ENCODE results near the gene OTUD7B.

DNA sequence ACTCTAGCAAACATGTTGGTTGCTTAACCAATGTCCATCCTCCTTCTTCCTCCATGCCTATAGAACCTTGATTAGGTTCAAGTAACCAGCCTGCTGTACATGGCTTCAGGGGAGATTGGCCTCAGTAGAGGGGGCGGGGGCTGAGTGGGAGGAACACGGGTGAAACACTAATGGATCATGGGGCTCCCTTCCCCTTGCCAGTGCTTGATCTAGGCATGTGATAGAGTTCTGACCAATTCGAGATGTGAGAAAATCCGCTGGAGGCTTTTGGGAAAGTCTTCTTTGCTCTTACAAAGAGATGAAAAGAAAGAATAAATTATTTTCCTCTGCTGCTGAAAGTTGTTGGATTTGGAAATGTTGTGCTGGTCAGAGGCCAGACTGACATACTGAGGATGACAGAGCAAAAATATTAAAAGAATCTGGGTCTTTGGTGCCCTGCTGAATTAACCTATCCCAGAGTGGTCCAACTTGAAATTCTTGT, 5.2 kb upstream of the OTUD7B start:
- TF ChIP-seq, protein P1, sequence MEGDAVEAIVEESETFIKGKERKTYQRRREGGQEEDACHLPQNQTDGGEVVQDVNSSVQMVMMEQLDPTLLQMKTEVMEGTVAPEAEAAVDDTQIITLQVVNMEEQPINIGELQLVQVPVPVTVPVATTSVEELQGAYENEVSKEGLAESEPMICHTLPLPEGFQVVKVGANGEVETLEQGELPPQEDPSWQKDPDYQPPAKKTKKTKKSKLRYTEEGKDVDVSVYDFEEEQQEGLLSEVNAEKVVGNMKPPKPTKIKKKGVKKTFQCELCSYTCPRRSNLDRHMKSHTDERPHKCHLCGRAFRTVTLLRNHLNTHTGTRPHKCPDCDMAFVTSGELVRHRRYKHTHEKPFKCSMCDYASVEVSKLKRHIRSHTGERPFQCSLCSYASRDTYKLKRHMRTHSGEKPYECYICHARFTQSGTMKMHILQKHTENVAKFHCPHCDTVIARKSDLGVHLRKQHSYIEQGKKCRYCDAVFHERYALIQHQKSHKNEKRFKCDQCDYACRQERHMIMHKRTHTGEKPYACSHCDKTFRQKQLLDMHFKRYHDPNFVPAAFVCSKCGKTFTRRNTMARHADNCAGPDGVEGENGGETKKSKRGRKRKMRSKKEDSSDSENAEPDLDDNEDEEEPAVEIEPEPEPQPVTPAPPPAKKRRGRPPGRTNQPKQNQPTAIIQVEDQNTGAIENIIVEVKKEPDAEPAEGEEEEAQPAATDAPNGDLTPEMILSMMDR (IDR thresholded peaks at IDR 0.05): no peak
- TF ChIP-seq EZH2 (IDR thresholded peaks at IDR 0.05; ENCODE audit: borderline replicate concordance, insufficient read depth, low read depth, low read length, poor library complexity, severe bottlenecking): no peak

Measured in B cell (primary cell).